Measurements from ENCODE around the gene TCP11L2. TPM values are rescaled to one million over a fixed set of nuclear protein-coding genes. Genes with fewer than 3 reads are reported as not detected.

Gene TCP11L2
- total and polyA plus RNA-seq, 9 of the 15 experiments (the other 6 are each of a cell fraction or from before 2014, with no cell fraction given), result 0.39 to 4.5 (median 1.3) TPM

GRCh38 chr12:106358396-106359241 is 56.1 kb downstream of the TCP11L2 start (continued):
- TF ChIP-seq SRSF3 (IDR thresholded peaks at IDR 0.05; ENCODE audit: insufficient read depth, low read length) (no peak), ZNF324 (CRISPR knock-in tag; IDR thresholded peaks at IDR 0.05) (no peak), ZNF717 (CRISPR knock-in tag; IDR thresholded peaks at IDR 0.05) (no peak), HMG20B (CRISPR knock-in tag; IDR thresholded peaks at IDR 0.05) (no peak), ZBTB17 (CRISPR knock-in tag; IDR thresholded peaks at IDR 0.05) (no peak), ARID3B (CRISPR knock-in tag; IDR thresholded peaks at IDR 0.05; ENCODE audit: borderline replicate concordance) (no peak), PREB (CRISPR knock-in tag; IDR thresholded peaks at IDR 0.05) (no peak), TEAD1 (CRISPR knock-in tag; IDR thresholded peaks at IDR 0.05) (peak in 1 of 2 experiments; percentile 81; a peak in 2 of 4 replicates), POLR3G (IDR thresholded peaks at IDR 0.05; ENCODE audit: extremely low read depth, insufficient read length, insufficient replicate concordance) (no peak), ZNF121 (CRISPR knock-in tag; conservative IDR thresholded peaks at IDR 0.05) (no peak), ELF2 (CRISPR knock-in tag; IDR thresholded peaks at IDR 0.05) (peak; percentile 49; the same call in 1 of the 2 replicates), FOXA1 (IDR thresholded peaks at IDR 0.05; ENCODE audit: borderline replicate concordance) (no peak), BHLHE40 (IDR thresholded peaks at IDR 0.05; ENCODE audit: low read length) (no peak), ZBTB12 (CRISPR knock-in tag; IDR thresholded peaks at IDR 0.05) (no peak), CXXC5 (CRISPR knock-in tag; IDR thresholded peaks at IDR 0.05) (peak; percentile 94), FOXK2 (conservative IDR thresholded peaks at IDR 0.05 in 1 of 2, IDR thresholded peaks at IDR 0.05 in 1 of 2; ENCODE audit: low read depth in 2 of 2) (peak in 1 of 2 experiments; percentile 22; a peak in 1 of 4 replicates), ZNF780A (CRISPR knock-in tag; IDR thresholded peaks at IDR 0.05) (no peak), ZNF551 (CRISPR knock-in tag; IDR thresholded peaks at IDR 0.05) (no peak), TAF7 (tag; IDR thresholded peaks at IDR 0.05) (peak; percentile 46; the same call in 1 of the 2 replicates), ZSCAN29 (IDR thresholded peaks at IDR 0.05) (no peak), HDAC2 (IDR thresholded peaks at IDR 0.05) (peak; percentile 86), POLR2H (tag; IDR thresholded peaks at IDR 0.05; ENCODE audit: low read depth) (peak; percentile 88), FOXM1 (IDR thresholded peaks at IDR 0.05; ENCODE audit: low read depth) (peak; percentile 72; the same call in 1 of the 2 replicates), FOXM1 (CRISPR knock-in tag; IDR thresholded peaks at IDR 0.05; ENCODE audit: low read depth) (no peak), ZKSCAN1 (IDR thresholded peaks at IDR 0.05; ENCODE audit: low read depth, low read length) (no peak), ELK3 (CRISPR knock-in tag; IDR thresholded peaks at IDR 0.05) (no peak)
